H1 (cell line): ENCODE data around the gene RAP1GDS1. TPM values are rescaled to one million over a fixed set of nuclear protein-coding genes. Genes with fewer than 3 reads are reported as not detected.

Experiments
- ATF3 ChIP-seq: IDR thresholded peaks from 2 replicates; pipeline ENCODE4 v1.6.1; 2011; ENCODE audit warnings: low read depth, mild to moderate bottlenecking, low read length; ENCODE audit not compliant: insufficient read depth
- BCL11A ChIP-seq, 2 experiments: IDR thresholded peaks; one replicate each; pipeline ENCODE4 v1.6.1; 2011; ENCODE audit warnings: low read depth in 2 of 2, low read length in 2 of 2, mild to moderate bottlenecking in 2 of 2
- TAF1 ChIP-seq: IDR thresholded peaks from 2 replicates; pipeline ENCODE4 v1.6.1; 2011; ENCODE audit warnings: mild to moderate bottlenecking, low read depth, low read length
- polyA plus RNA-seq, 7 experiments: library from polyadenylated mRNA; depleted of rRNA in 3 of 7; stranded (reverse) in 5 of 7; unstranded in 2 of 7; fragments of >200 nt in 5 of 7; fragments of 200-250 nt in 2 of 7; gene quantifications; 1 replicate in 5 of 7; 2 replicates in 1 of 7; 4 replicates in 1 of 7; pipeline versions ENCODE4 v1.2.1 to v1.2.3, GENCODE V29; 2011 to 2013; ENCODE audit warnings: missing spikeins in 2 of 7, mixed read lengths in 2 of 7
- total RNA-seq: library from RNA; stranded (reverse); fragmentation: NEBNext Ultra II Directional; extraction: Animal tissue kit (Norgen Biotek cat#: 25700); gene quantifications from 2 replicates; pipeline ENCODE4 v1.2.1, GENCODE V29; 2021
- TF ChIP-seq, protein P1 (sequence below): fragments of 300-600 bp; sonication (generic); IDR thresholded peaks from 2 replicates; pipeline ENCODE4 v1.7.1; 2012; ENCODE audit warnings: low read length, moderate library complexity, mild to moderate bottlenecking, inconsistent platforms; ENCODE audit not compliant: insufficient replicate concordance

Gene RAP1GDS1
- total and polyA plus RNA-seq, 2 of the 8 experiments (the other 6 are each of a cell fraction or from before 2014, with no cell fraction given) = 12.8 to 31.9 TPM

DNA sequence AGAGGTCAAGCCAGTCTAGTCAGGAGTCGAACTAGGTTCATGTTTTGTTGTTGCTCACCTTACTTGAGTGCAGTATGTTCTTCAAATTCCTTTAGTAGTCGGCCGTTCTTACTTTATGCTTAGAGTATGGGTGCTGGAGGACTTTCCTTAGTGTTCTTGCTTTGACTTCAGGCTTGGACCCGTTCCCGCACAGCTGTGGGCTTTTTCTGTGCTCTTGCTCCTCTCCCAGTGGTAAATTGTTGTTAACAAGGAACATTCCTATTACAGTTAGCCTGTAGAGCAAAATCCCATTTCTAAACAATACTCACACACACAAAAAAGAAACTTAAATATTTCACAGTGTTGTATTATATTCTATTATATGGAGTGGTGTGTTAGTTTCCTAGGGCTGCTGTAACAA, 113.5 kb downstream of the RAP1GDS1 start (continued):
- TF ChIP-seq, protein P1, sequence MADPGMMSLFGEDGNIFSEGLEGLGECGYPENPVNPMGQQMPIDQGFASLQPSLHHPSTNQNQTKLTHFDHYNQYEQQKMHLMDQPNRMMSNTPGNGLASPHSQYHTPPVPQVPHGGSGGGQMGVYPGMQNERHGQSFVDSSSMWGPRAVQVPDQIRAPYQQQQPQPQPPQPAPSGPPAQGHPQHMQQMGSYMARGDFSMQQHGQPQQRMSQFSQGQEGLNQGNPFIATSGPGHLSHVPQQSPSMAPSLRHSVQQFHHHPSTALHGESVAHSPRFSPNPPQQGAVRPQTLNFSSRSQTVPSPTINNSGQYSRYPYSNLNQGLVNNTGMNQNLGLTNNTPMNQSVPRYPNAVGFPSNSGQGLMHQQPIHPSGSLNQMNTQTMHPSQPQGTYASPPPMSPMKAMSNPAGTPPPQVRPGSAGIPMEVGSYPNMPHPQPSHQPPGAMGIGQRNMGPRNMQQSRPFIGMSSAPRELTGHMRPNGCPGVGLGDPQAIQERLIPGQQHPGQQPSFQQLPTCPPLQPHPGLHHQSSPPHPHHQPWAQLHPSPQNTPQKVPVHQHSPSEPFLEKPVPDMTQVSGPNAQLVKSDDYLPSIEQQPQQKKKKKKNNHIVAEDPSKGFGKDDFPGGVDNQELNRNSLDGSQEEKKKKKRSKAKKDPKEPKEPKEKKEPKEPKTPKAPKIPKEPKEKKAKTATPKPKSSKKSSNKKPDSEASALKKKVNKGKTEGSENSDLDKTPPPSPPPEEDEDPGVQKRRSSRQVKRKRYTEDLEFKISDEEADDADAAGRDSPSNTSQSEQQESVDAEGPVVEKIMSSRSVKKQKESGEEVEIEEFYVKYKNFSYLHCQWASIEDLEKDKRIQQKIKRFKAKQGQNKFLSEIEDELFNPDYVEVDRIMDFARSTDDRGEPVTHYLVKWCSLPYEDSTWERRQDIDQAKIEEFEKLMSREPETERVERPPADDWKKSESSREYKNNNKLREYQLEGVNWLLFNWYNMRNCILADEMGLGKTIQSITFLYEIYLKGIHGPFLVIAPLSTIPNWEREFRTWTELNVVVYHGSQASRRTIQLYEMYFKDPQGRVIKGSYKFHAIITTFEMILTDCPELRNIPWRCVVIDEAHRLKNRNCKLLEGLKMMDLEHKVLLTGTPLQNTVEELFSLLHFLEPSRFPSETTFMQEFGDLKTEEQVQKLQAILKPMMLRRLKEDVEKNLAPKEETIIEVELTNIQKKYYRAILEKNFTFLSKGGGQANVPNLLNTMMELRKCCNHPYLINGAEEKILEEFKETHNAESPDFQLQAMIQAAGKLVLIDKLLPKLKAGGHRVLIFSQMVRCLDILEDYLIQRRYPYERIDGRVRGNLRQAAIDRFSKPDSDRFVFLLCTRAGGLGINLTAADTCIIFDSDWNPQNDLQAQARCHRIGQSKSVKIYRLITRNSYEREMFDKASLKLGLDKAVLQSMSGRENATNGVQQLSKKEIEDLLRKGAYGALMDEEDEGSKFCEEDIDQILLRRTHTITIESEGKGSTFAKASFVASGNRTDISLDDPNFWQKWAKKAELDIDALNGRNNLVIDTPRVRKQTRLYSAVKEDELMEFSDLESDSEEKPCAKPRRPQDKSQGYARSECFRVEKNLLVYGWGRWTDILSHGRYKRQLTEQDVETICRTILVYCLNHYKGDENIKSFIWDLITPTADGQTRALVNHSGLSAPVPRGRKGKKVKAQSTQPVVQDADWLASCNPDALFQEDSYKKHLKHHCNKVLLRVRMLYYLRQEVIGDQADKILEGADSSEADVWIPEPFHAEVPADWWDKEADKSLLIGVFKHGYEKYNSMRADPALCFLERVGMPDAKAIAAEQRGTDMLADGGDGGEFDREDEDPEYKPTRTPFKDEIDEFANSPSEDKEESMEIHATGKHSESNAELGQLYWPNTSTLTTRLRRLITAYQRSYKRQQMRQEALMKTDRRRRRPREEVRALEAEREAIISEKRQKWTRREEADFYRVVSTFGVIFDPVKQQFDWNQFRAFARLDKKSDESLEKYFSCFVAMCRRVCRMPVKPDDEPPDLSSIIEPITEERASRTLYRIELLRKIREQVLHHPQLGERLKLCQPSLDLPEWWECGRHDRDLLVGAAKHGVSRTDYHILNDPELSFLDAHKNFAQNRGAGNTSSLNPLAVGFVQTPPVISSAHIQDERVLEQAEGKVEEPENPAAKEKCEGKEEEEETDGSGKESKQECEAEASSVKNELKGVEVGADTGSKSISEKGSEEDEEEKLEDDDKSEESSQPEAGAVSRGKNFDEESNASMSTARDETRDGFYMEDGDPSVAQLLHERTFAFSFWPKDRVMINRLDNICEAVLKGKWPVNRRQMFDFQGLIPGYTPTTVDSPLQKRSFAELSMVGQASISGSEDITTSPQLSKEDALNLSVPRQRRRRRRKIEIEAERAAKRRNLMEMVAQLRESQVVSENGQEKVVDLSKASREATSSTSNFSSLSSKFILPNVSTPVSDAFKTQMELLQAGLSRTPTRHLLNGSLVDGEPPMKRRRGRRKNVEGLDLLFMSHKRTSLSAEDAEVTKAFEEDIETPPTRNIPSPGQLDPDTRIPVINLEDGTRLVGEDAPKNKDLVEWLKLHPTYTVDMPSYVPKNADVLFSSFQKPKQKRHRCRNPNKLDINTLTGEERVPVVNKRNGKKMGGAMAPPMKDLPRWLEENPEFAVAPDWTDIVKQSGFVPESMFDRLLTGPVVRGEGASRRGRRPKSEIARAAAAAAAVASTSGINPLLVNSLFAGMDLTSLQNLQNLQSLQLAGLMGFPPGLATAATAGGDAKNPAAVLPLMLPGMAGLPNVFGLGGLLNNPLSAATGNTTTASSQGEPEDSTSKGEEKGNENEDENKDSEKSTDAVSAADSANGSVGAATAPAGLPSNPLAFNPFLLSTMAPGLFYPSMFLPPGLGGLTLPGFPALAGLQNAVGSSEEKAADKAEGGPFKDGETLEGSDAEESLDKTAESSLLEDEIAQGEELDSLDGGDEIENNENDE = no peak
- no peak for TF ChIP-seq TAF1
- TF ChIP-seq BCL11A (IDR thresholded peaks at IDR 0.05; ENCODE audit: low read depth in 2 of 2, low read length in 2 of 2) = no peak
- no peak for TF ChIP-seq ATF3
